HG03060 (cell line): ENCODE results near the gene CDRT4.

Experiments
- ATAC-seq: cut with Tn5 transposase; IDR thresholded peaks from one replicate; pipeline ENCODE4 v1.9.1; 2021; ENCODE audit warnings: low read depth, moderate number of reproducible peaks; ENCODE audit not compliant: unreplicated experiment

The CDRT4 gene

DNA sequence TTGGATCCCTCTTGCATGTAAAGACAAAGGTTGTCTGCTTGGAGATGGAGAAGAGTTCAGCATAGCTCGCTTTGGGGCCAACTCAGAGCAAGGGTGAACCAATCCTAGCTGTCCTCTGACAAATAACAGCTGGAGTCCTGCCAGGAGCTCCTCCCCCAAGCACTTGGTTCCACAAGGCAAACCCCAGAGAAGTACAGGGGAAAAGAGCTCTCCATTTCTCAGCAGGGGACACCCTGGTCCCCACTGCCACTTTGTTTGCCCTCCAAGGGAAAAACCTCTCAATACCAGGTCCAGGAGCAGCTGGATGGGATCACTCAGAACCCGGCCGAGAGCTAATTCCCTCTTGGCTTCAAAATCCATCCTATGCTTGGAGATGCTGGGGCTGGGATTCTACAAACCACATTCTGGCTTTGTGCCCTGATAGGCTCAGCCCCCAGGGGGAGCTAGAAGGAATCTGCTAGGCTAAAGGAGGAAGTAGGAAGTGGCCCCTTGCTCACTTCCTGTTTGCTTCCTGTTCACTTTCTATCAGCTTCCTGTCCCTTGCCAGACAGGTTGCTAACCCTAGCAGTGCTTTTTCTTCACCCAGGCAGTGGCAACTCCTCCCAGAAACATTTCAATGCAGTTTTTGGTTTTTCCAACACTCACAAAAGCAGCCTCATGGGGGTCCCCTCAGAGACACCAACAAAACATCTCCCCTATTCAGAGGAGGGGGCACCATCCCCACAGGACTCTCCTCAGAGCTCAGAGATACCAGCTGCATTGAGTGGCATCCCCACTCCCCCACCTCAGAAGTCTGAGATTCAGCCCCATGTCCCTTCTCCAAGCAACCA is 30.7 kb downstream of the CDRT4 start:
- no peak for ATAC-seq

DNA sequence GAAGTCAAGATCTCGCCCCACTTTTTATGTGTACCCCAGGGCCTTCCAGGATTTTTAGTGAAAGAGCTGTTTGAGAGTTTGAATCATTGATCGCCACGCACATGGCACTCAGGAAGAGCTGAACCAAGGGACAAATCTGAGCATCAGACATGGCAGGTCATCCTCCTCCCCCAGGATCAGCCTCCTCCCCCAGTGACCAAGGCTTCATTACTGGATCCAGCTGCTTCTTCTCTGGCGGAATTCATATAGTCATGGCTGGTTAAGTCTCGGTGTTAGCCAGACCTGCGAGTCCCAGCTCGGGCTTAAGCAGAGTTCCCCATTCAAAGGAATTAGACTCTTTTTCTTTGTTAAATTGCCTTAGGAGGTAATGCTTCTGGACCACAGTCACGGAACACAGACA is 32.5 kb downstream of the CDRT4 start:
- no peak for ATAC-seq

DNA sequence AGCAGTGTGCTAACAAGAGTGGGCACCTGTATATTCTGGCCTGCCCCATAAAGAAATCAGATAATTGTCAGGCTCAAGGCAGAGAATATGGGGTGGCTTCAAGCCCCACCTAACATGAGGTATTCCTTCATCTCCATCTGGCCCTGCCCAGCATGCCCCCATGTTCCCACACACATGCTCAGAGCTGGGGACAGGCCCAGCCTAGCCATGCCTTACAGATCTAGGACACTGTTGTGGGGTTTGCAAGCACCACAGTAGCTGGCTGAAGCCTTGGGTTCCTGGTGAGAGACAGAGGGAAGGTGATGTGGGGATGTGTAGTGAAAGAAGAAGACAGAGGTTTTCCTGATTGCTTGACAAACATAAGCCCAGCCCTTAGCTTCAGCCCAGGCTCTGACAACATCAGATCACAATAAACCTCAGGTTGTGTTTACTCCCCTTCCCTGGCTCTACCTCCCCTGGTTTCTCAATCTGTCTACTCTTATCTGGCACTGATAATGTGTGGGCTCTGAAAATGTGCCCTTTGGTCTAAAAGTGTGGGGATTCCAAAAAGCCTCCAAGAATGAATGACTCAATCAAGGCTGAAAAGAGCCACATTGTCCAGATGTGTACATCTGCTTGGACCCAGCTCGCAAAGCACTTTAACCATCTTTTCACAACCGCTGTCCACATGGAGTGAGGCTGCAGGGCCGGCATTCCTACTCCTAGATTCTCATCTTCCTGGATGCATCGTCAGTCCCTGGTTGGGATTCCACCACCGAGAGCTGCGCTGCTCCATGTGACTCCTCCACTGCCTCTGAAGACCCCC is 34.4 kb downstream of the CDRT4 start:
- no peak for ATAC-seq

DNA sequence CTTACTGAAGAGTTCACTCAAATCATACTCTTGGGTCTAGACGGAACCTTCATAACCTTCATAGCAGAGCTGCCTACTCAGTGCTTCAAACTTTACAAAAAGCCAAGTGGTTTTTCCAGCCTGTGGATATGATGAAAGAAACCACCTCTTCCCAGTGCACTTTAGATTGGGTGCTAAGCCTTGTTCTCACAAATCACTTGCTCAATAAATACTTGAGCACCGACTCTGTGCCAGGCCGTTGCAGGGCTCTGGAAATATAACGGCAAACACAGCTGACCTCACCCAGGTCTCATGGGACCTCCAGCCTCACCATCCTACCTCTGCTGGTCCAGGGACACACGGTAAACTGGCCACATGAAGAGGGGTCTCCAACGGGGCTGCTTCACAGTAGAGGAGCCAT is 35.7 kb downstream of the CDRT4 start:
- ATAC-seq, result no peak

DNA sequence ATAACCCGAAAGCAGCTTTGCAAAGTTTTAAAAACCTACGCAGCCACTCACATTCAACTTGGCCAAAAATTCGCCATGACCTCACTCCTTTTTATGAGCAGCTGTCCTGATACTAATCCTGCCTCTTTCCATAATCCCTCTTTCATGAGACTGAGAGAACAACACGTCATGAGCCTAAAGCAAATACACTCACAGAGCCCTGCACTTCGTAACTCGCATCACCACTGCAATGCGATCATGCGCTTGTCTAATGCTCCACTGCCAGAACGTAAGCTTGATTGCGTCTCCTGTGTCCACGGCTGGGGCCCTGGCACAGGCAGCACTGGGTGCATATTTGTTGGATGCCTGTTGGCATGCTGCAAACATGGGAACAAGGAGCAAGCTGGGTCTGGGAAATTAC is 36.2 kb downstream of the CDRT4 start:
- ATAC-seq, result no peak

DNA sequence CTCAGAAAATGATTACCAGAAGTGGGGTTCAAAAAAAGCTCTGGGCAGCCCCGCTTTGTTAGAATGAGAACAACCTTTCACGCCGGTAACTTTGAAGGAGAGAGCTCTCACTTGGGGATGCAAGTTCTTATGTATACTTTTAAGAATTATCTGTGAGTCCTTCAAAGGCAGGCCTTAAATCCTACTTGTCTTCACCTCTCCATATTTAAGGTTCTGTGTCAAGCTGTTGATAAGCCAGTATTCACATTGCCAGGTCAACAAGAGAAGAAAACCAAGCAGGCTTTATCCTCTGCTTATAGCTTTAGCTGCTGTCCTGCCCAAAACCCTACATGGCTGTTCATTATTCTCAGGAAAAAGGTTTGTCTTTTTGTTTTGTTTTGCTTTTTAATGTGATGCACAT is 42.9 kb downstream of the CDRT4 start:
- ATAC-seq, result no peak

DNA sequence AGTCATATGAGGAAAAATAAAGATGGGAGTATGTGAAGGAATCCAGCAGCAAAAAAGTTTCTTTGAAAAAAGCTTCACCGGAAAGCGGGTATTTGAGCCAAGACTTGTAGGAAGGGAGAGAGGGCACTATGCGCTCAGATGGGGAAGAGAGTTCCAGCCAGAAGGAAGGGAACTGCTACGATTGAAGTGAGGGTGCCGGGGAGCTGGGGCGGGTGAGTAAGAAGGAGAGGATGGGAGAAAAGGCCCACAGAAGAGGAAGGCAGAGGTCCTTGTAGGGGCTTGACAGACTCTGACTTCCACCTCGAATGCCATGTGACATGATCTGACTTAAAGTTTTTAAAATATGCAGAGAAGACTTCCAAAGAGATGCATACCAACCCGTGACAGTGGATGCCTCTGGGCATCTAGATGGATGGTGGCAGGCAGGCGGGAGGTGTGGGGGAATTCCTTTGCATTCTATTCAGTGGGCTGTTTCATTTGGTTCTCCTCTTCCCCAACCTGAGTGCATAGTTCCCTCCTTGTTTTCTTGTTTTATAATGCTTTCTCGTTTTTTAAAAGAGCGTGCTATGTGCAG is 44.9 kb downstream of the CDRT4 start:
- no peak for ATAC-seq

DNA sequence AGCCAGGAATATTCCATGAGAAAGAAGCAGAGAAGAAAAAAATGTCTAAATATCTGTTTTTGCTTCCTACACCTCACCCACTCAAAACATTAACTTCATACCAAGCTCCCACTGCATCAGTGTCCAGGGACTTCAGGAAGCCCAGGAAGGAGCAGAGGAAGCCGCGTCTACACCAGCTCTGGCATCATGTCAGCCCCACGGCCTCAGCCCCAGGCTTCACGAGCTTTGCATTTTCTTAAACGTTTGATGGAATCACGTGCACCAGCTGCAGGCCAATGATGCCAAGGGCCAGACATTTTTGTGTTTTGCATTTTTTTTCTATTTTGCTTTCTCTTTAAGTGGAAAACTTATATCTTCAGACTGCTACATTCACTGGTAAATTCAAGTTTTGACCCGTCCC is 48.6 kb downstream of the CDRT4 start:
- ATAC-seq, result no peak

DNA sequence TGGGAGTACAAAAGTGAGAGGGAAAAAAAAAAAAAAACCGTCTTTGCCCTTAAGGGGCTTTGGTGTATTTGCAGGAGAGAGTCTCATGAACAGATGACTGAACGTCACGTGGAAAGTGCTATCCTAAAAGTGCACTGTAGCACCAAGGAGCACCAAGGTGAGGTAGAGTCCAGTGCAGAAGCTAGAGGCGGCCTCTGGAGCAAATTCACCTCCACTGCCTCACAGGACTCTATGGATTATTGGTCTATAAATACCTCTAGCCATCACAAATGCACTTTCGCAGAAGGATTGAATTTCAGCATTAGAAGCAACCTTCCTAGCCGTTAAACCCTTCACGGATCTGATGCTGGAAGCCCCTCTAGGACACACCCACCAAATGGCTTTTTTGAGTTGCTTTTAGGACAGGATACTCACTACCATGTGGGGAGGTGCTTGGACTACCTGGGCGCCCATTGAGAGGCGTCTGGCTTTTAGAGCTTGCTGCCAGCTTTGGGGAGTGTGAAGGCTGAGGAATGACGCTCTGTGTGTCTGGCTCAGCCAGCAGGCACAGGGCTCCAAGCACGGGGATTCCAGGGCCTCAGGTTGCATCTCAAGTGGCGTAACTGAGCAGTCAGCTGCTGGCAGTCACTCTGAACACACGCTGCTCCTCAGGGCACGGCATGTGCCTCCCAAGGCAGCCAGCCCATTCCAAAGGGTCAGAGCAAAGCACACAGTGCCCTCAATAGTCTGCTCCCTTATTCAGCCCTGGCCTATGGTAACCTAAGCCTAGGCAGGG is 52.7 kb downstream of the CDRT4 start:
- no peak for ATAC-seq

DNA sequence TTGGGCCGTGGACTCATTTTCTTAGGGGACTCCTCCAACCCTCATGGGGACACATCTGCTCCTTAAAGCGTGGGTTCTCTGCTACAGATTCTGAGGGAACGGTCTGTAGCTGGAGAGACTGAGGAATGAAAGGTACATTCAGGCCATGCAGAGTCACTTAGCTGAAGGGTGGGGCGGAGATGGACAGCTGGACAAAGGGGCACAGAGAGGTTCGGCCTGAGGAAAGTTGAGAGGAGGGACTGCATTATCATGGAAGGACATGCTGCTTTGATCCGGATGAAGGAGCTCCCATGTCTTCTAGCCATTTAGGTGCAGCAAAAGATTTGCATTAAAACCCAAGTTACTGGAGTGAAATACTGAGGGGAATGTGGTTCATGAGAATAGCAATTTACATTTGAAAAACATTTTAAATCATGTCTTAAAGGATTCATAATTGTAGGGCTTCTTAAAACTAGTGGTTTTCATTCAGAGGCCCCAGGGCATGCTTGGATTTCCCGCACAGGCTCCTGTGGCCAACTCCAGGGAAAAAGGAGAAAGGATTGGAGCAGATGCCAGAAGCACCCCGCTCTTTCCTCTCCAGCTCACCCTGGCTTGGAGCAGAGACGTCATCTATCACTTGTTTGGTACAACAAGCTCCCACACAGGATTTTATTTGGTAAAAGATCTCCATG is 54.2 kb downstream of the CDRT4 start:
- no peak for ATAC-seq

DNA sequence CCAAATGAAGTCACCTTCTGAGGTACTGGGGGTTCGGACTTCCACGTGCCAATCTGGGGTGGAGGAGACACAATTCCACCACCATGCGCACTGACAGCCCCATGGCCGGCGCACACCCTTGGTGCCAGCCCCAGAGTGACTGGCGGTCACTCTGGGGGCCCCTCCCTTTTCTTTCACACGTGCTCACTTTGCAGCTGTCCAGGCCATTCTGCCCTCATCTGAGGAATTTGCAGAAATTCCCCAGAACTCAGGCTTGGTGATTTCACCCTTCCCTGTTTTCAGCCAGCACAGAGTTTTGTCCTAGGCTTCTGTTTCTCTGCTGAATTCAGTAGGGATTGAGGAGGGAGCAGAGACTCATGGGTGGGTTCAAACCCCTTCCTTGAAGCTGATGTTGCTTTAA is 54.8 kb downstream of the CDRT4 start:
- ATAC-seq, result no peak

DNA sequence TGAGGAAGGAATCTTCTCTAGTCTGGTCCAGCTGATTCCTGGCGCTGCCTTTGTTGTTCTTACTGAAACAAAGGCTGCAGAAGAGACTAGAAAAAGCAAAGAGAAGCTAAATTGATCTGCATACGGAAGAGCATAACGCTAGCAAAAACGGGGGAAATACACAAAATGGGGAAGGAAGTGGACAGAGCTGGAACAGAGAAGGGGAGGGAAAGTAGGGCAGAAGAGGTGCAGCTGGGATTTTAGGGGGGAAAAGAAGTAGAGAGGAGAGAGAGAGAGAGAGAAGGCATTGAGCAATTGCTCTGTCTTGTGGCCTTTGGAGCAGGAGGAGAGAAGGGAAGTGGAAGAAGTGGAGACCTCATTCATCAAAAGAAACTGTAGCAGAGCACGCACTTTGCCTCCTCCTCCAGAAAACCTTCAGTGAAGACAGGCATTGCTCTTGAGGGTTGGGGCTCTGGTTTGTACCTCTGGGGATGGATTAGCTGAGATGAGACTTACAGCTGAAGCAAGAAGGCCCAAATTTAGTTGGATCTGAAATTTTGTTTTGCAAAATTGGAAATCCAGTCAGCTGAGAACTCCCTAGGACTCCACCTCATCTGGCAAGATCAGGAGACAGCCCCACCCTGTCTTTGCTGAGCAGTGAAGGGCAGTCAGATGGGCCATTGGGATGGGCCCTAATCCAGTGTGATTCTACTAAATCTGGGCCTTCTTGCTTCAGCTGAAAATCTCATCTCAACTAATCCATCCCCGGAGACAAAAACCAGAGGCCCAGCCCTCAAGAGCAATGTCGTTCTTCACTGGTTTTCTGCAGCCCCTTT is 55.8 kb downstream of the CDRT4 start:
- ATAC-seq, result no peak

DNA sequence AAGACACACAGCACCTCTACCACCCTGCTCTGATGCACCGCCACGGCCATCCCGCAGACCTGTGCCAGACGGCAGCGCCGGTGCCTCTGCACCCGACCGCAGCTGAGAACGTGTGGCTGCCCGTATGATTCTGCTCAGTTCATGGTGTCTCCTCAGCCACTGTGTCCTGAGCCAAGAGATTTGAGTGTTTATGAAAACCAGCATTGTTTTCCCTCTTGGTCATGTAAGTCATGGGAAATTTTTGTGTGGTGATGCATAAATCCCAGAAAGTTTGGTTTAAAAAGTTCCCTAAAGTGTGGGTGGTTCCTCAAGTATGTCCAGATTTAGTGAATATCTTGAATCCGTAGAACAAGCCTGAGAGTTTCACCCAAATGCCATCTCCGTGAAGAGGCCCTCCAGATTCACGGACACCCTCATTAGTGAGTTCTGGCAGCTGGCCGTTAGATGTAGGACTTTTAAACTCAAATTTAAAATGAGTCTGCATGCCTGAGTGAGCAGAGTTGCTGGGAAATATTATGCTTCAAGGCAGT is 57.6 kb downstream of the CDRT4 start:
- ATAC-seq, result no peak

DNA sequence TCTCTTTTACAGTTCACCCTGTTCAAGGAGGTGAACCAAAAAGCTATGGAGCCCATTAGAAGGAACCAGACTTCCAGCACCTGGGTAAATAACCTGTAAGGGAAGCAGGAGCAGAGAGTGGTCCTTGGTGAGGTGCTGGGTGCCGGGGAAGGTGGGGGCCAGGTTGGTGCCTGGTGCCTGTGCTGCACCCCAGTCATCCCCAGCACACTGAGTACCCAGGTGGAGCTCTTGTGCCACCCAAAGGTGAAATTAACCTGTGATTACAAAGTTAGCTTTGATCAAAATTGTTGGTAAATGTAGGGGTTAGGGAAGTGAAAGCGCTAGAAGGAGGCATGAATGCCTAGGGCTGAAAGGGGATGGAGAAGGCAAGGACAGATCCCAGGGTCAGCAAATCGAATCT is 58.6 kb downstream of the CDRT4 start:
- ATAC-seq, result no peak

DNA sequence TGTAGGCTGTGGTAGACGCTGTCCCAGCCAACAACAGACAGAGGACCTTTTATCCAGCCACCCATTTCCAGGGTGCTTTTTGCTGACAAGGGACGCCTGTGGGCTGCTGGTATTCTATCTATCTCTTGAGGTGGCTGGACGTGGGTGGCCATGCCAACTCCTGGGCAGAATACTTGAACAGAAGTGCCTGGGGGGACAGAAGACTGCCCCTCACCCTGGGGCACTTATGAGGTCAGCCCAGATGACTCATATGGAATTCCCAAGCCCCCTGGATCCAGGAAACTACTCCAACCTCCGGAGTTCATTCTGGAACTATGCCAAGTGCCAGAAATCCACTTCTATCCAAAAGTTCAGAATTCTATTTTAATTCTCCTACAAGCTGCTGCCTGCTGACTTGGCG is 61.3 kb downstream of the CDRT4 start:
- ATAC-seq, result no peak

DNA sequence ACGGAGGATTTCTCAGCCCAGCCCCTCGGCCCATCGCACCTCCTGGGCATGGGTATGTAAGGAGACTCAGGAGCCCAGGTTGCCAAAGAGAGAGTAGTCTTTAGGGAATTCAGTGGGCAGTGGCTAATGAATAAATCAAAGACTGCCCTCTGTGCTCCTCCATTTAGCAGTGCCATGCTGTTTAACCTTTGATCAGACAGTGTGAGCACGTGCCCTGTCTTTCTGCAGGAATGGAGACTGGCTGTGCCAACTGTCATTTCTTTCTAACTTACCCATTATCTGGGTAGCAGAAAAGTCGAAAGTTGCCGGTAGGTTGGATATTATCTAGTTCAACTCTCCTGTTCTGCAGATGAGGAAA is 62.4 kb downstream of the CDRT4 start:
- no peak for ATAC-seq

DNA sequence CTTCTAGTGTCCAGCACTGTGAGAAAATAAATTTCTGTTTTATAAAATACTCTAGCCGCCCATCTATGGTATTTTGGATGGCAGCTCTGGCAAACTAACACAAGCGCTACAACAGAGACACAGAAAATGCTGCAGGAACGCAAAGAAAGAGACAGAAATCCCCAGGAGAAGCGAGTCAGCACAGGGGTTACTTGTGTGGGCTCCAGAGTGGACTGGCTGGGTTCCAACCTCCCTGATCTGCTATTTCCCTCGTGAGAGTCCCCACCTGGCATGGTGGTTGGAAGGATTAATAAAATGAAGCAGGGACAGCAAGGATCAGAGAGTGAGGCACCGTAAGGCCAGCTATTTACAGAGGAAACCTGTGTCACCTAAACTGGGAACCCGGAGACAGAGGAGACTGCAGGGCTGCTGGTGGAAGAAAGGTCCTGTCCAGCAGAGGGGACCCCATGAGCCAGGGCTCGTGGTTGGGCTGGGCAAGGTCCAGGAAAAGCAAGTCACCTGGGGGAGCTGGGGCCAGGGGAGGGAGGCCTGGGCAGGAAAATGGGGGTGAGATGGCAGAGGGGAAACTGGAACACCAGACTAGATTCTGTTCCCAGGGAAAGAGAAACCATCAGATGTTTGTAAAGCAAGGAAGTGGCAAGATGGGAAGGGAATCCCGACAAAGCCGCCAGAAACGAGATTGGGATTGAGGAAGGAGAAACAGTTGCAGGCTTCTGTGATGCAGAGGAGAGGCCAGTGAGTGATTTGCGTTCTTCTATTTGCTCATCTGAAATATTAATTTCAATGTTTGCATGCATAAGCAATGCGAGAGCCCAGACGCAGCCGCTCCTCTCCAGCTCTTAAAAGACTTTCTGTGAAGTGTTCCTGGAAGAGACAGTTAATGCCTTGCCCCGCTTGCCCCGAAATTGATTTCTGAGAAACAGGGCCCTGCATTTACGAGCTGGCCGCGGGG is 63.0 kb downstream of the CDRT4 start:
- ATAC-seq, result no peak

DNA sequence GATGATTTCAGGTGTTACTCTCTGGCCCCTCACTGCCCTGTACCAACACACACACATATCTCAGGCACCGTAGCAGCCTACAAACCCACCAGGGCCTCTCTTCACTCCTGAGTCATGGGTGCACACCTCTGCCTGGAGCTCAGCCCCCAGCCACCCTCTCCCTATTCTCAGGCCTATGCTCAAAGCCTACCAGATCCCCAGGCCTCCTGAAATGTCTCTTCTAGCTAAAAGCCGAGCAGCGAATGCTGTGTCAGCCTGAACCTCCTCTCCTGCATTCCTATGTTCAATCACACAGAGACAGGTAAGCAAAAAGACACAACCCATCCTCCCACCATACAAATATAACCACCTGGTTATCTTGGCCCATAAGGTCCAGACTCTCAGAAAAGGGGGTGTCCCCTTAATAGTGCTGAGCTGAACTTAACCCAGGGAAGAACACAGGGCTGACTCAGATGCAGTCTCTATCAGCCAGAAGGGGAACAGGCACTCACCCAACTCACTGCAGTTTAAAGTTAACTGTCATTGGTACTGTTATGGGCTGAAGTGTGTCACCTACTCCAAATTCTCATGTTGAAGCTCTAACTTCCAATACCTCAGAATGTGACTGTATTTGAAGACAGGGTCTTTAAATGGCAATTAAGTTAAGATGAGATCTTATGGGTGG is 64.0 kb downstream of the CDRT4 start:
- no peak for ATAC-seq
